Keratinocyte (primary cell): Measurements from ENCODE around the gene GBP5. TPM values are rescaled to one million over a fixed set of nuclear protein-coding genes. Genes with fewer than 3 reads are reported as not detected.
"Not testable (repeated sequence)": the region's sequence is repeated elsewhere in the genome, so short reads cannot be mapped to it uniquely, and the experiment has no call there.

ENCODE experiments used
- DNase-seq: peaks from one replicate; pipeline ENCODE4 v3.0.0-alpha.2; 2011; ENCODE audit warnings: low read depth, missing footprints, low spot score
- FAIRE-seq: peaks from 2 replicates; lab custom pipeline; 2011; peaks lifted over from hg19 to GRCh38; lab: Jason Lieb, UNC
- H2AFZ ChIP-seq: 2 replicates; pipeline ENCODE4 v1.6.0; 2012; ENCODE audit warnings: low read length, control low read depth, inconsistent platforms; ENCODE audit not compliant: control insufficient read depth
- H3K27ac ChIP-seq: 2 replicates; pipeline ENCODE4 v1.5.1; 2011; ENCODE audit warnings: low read length; ENCODE audit not compliant: control insufficient read depth, insufficient read depth
- H3K27me3 ChIP-seq: 3 replicates; pipeline ENCODE4 v1.6.0; 2011; ENCODE audit warnings: low read length; ENCODE audit not compliant: control insufficient read depth, insufficient read depth; ENCODE audit errors: extremely low read depth
- H3K36me3 ChIP-seq, 2 experiments: 2 replicates in 1 of 2; 3 replicates in 1 of 2; pipeline ENCODE4 v1.5.1; 2011; ENCODE audit warnings: low read length in 2 of 2, mild to moderate bottlenecking in 1 of 2; ENCODE audit not compliant: control insufficient read depth in 2 of 2, insufficient read depth in 2 of 2; ENCODE audit errors: extremely low read depth in 1 of 2
- H3K4me1 ChIP-seq: 3 replicates; pipeline ENCODE4 v1.5.1; 2011; ENCODE audit warnings: low read length; ENCODE audit not compliant: control insufficient read depth, insufficient read depth; ENCODE audit errors: extremely low read depth
- H3K4me2 ChIP-seq: 3 replicates; pipeline ENCODE4 v1.6.0; 2011; ENCODE audit warnings: low read depth, low read length; ENCODE audit not compliant: control insufficient read depth, insufficient read depth; ENCODE audit errors: extremely low read depth
- H3K4me3 ChIP-seq, 3 experiments: fragments of 200-600 bp in 1 of 3; sonication (generic) in 1 of 3; 2 replicates in 2 of 3; 3 replicates in 1 of 3; pipeline ENCODE4 v1.5.1; 2011 to 2016; ENCODE audit warnings: low read length in 3 of 3, mild to moderate bottlenecking in 3 of 3, control low read depth in 2 of 3, inconsistent platforms in 1 of 3, low read depth in 1 of 3, mixed read lengths in 1 of 3, mixed run types in 1 of 3, moderate library complexity in 1 of 3; ENCODE audit not compliant: control insufficient read depth in 2 of 3, insufficient read depth in 2 of 3; ENCODE audit errors: extremely low read depth in 1 of 3
- H3K79me2 ChIP-seq: 2 replicates; pipeline ENCODE4 v1.6.0; 2012; ENCODE audit warnings: low read length; ENCODE audit not compliant: control insufficient read depth, insufficient read depth
- H3K9ac ChIP-seq: 3 replicates; pipeline ENCODE4 v1.6.0; 2011; ENCODE audit warnings: low read length; ENCODE audit not compliant: control insufficient read depth, insufficient read depth; ENCODE audit errors: extremely low read depth
- H3K9me1 ChIP-seq: 3 replicates; pipeline ENCODE4 v1.6.0; 2011; ENCODE audit warnings: low read length; ENCODE audit not compliant: control insufficient read depth, insufficient read depth; ENCODE audit errors: extremely low read depth
- H3K9me3 ChIP-seq: 2 replicates; pipeline ENCODE4 v1.5.1; 2012; ENCODE audit warnings: low read depth, low read length; ENCODE audit not compliant: control insufficient read depth
- H4K20me1 ChIP-seq: 3 replicates; pipeline ENCODE4 v1.6.0; 2011; ENCODE audit warnings: low read length; ENCODE audit not compliant: control insufficient read depth, insufficient read depth; ENCODE audit errors: extremely low read depth
- EZH2 ChIP-seq: IDR thresholded peaks from one replicate; pipeline ENCODE4 v1.6.1; 2012; ENCODE audit warnings: inconsistent platforms, mild to moderate bottlenecking, low read length, moderate library complexity
- dilution Hi-C: fragments of 300-500 bp; cut with MboI; formaldehyde crosslinking; loops from one replicate; pipeline ENCODE4 v1.7.0; 2020; ENCODE audit warnings: low sequenced_read_pairs; ENCODE audit not compliant: extremely low pct_ligation_motif_present
- polyA plus RNA-seq, 5 experiments: library from polyadenylated mRNA; depleted of rRNA in 3 of 5; stranded (reverse) in 3 of 5; stranded (forward) in 1 of 5; unstranded in 1 of 5; fragments of >200 nt; gene quantifications; 1 replicate in 1 of 5; 2 replicates in 3 of 5; 3 replicates in 1 of 5; pipeline versions ENCODE4 v1.2.1 to v1.2.3, GENCODE V29; 2011 to 2012; ENCODE audit warnings: missing spikeins in 2 of 5, low read depth in 1 of 5, low replicate concordance in 1 of 5
- TF ChIP-seq, protein P1 (sequence below), 3 experiments: IDR thresholded peaks in 1 of 3; conservative IDR thresholded peaks in 1 of 3; optimal IDR thresholded peaks in 1 of 3; 2 replicates in 2 of 3; 3 replicates in 1 of 3; pipeline versions ENCODE3 to v1.5.1; 2011; ENCODE audit warnings: low read length in 3 of 3, mild to moderate bottlenecking in 3 of 3, moderate library complexity in 2 of 3, control low read depth in 1 of 3, inconsistent platforms in 1 of 3; ENCODE audit not compliant: insufficient read depth in 2 of 3; ENCODE audit errors: extremely low read depth in 1 of 3

GBP5 gene
- polyA plus RNA-seq, 1 donor (not counting 4 experiments of a cell fraction or from before 2014, with no cell fraction given) = 0.03 TPM

DNA sequence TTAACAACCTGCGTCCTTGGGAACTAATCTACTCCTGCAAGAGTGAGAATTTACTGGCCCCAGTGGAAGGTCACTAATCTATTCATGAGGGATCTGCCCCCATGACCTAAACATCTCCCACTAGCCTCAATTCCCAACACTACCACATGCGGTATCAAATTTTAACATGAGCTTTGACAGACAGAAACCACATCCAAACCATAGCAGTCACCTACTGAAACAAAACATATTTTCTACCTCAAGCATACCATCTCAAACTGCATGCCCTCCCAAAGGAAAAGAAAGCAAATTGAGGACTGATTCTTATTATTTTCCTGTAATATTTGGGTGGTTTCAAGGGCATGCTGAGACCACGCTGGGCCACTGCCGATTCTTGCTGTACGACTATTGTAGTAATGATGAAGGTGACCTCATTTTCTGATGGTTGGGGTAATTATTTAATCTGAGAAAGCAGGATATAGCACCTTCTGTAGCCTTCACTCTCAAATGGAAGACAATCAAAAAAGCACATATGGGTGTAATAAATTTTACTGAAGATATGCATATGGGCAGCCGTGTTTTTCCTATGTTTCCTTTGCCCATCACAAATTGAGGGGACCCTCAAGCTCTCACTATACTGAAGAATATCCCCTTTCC is 13.2 kb upstream of the GBP5 start:
- Histone ChIP-seq H3K9ac (no peak overlapping the region), H3K79me2 (no peaks in the 10 kb centered on the region), H3K4me3 (no peak overlapping the region), H3K9me1 (no peaks in the 10 kb centered on the region), H3K9me3 (no peaks in the 10 kb centered on the region), H3K36me3 (no peaks in the 10 kb centered on the region), H3K4me1 (no peaks in the 10 kb centered on the region), H3K27me3 (no peaks in the 10 kb centered on the region), H4K20me1 (no peaks in the 10 kb centered on the region), H3K4me2 (no peak overlapping the region), H2AFZ (no peak overlapping the region), H3K27ac (no peak overlapping the region)
- no peak for TF ChIP-seq EZH2
- TF ChIP-seq, protein P1, sequence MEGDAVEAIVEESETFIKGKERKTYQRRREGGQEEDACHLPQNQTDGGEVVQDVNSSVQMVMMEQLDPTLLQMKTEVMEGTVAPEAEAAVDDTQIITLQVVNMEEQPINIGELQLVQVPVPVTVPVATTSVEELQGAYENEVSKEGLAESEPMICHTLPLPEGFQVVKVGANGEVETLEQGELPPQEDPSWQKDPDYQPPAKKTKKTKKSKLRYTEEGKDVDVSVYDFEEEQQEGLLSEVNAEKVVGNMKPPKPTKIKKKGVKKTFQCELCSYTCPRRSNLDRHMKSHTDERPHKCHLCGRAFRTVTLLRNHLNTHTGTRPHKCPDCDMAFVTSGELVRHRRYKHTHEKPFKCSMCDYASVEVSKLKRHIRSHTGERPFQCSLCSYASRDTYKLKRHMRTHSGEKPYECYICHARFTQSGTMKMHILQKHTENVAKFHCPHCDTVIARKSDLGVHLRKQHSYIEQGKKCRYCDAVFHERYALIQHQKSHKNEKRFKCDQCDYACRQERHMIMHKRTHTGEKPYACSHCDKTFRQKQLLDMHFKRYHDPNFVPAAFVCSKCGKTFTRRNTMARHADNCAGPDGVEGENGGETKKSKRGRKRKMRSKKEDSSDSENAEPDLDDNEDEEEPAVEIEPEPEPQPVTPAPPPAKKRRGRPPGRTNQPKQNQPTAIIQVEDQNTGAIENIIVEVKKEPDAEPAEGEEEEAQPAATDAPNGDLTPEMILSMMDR (optimal IDR thresholded peaks at IDR 0.05 in 1 of 3, IDR thresholded peaks at IDR 0.05 in 1 of 3, conservative IDR thresholded peaks at IDR 0.05 in 1 of 3; ENCODE audit: extremely low read depth in 1 of 3, insufficient read depth in 2 of 3, low read length in 3 of 3) = no peak
- DNase-seq (no peak), FAIRE-seq (no peak)
- dilution Hi-C loops = no loop called here

DNA sequence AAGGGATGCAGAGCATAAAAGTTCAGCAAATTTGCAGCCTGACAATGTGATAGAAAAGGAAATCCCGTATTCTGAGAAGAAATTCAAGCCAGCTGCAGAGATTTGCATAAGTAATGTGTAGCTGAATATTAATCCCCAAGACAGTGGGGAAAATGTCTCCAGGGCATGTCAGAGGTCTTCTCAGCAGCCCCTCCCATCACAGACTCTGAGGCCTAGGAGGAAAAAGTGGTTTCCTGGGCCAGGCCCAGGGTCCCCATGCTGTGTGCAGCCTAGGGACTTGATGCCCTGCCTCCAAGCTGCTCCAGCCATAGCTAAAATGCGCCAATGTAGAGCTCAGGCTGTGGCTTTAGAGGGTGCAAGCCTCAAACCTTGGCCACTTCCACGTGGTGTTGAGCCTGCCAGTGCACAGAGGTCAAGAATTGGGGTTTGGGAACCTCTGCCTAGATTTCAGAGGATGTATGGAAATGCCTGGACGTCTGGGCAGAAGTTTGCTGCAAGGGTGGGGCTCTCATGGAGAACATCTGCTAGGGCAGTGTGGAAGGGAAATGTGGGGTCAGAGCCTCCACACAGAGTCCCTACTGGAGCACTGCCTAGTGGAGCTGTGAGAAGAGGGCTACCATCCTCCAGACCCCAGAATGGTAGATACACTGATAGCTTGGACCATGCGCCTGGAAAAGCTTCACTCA is 11.6 kb upstream of the GBP5 start:
- H4K20me1 ChIP-seq, H3K79me2 ChIP-seq, dilution Hi-C loops, H3K9me3 ChIP-seq, H3K4me1 ChIP-seq, H2AFZ ChIP-seq, H3K4me3 ChIP-seq, H3K9ac ChIP-seq, H3K4me2 ChIP-seq, H3K27ac ChIP-seq, H3K27me3 ChIP-seq, H3K36me3 ChIP-seq, DNase-seq, H3K9me1 ChIP-seq, FAIRE-seq: not testable (repeated sequence)
